ENCODE data around the gene SLC15A4.
"Not testable (repeated sequence)": the region's sequence is repeated elsewhere in the genome, so short reads cannot be mapped to it uniquely, and the experiment has no call there.

SLC15A4 gene

DNA sequence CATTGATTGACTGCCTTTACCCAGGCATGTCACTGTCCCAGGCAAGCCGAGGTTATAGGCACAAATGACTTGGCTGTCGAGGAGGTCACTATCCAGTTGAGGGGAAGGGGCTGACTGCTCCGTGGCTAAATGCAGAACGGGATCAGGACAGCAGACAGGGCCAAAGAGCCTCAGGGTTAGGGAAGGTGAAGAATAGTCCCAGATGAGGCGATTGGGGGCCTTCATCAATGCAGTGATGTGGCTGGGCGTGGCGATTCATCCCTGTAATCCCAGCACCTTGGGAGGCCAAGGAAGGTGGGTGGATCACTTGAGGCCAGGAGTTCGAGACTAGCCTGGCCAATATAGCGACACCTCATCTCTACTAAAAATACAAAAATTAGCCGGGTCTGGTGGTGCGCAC, 18.8 kb upstream of the SLC15A4 start:
- Histone ChIP-seq H3K56ac (ENCODE audit: low read length) (no peak overlapping the region), H3K4ac (ENCODE audit: low read depth, low read length) (no peak overlapping the region), H3K79me1 (ENCODE audit: low read length) (no peaks in the 10 kb centered on the region), H4K5ac (ENCODE audit: low read length) (no peak overlapping the region), H2BK120ac (ENCODE audit: low read depth, low read length) (no peak overlapping the region), H3K18ac (ENCODE audit: low read length) (no peak overlapping the region), H3K4me1 (ENCODE audit: control insufficient read depth, low read depth, low read length) (no peaks in the 10 kb centered on the region), H3K4me2 (ENCODE audit: low read length) (no peak overlapping the region), H3K23ac (ENCODE audit: low read length) (no peak overlapping the region), H3K79me2 (ENCODE audit: control insufficient read depth, insufficient read depth, low read length) (no peaks in the 10 kb centered on the region), H3K9ac (ENCODE audit: low read length) (no peak overlapping the region), H3K27me3 (ENCODE audit: insufficient read depth, low read length, poor library complexity) (no peaks in the 10 kb centered on the region), H2BK5ac (ENCODE audit: low read length) (no peak overlapping the region), H2AK5ac (ENCODE audit: low read length) (no peak overlapping the region), H3K4me3 (ENCODE audit: low read length) (no peak overlapping the region), H3K27ac (ENCODE audit: low read depth, low read length) (no peak overlapping the region), H2BK15ac (replicated peaks; ENCODE audit: low read depth) (no peak overlapping the region), H3K36me3 (ENCODE audit: control insufficient read depth, insufficient read depth, low read length) (no peaks in the 10 kb centered on the region), H4K8ac (ENCODE audit: low read depth, low read length) (no peak overlapping the region)
- no peak for DNase-seq
- WGBS (ENCODE audit: extremely low coverage, insufficient coverage, low lambda C conversion rate) = no CpG with 5 or more reads among the region's 11 CpGs

DNA sequence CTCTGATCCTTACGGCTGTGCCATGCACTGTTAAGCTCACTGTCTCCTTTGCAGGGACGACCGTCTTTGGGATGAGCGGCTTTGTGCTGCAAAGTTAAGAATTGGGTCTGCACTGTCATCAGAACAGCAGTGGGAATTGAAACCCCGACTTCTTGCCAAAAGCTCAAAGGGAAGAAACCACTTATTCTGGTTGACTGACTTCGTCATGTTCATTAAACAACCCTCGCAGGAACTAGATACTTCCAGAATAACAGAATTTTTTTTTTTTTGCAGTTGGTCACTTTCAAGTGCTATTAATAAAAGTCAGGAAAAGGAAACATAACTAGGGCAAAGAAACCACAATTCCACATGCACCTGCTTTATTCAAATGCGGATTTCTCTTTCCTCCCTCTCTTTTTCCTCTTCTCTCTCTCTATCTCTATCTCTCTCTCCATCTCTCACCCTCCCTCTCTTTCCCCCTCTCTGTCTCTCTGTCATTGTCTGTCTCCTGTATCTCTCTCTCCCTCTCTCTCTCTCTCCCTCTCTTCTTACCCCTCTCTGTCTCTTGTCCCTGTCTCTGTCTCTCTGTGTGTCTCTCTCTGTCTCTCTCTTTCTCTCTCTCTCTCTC, 17.2 kb upstream of the SLC15A4 start:
- H3K36me3 ChIP-seq (ENCODE audit: control insufficient read depth, insufficient read depth, low read length) = no peaks in the 10 kb centered on the region
- no peaks in the 10 kb centered on the region for H3K4me1 ChIP-seq (ENCODE audit: control insufficient read depth, low read depth, low read length)
- no peaks in the 10 kb centered on the region for H3K27me3 ChIP-seq (ENCODE audit: insufficient read depth, low read length, poor library complexity)
- H3K4me3 ChIP-seq (ENCODE audit: low read length) = no peak overlapping the region
- no peak overlapping the region for H3K18ac ChIP-seq (ENCODE audit: low read length)
- H4K5ac ChIP-seq (ENCODE audit: low read length) = no peak overlapping the region
- no peak overlapping the region for H3K23ac ChIP-seq (ENCODE audit: low read length)
- no peak overlapping the region for H3K4ac ChIP-seq (ENCODE audit: low read depth, low read length)
- H3K4me2 ChIP-seq (ENCODE audit: low read length) = no peak overlapping the region
- no peak overlapping the region for H2BK5ac ChIP-seq (ENCODE audit: low read length)
- H3K79me2 ChIP-seq (ENCODE audit: control insufficient read depth, insufficient read depth, low read length) = no peaks in the 10 kb centered on the region
- no peak overlapping the region for H2BK15ac ChIP-seq (replicated peaks; ENCODE audit: low read depth)
- H2BK120ac ChIP-seq (ENCODE audit: low read depth, low read length) = no peak overlapping the region
- H3K9ac ChIP-seq (ENCODE audit: low read length) = no peak overlapping the region
- no peak for DNase-seq
- WGBS (ENCODE audit: extremely low coverage, insufficient coverage, low lambda C conversion rate) = 100% methylated on average over 1 of the region's 8 CpGs
- no peak overlapping the region for H4K8ac ChIP-seq (ENCODE audit: low read depth, low read length)
- no peak overlapping the region for H2AK5ac ChIP-seq (ENCODE audit: low read length)
- no peak overlapping the region for H3K56ac ChIP-seq (ENCODE audit: low read length)
- no peaks in the 10 kb centered on the region for H3K79me1 ChIP-seq (ENCODE audit: low read length)
- no peak overlapping the region for H3K27ac ChIP-seq (ENCODE audit: low read depth, low read length)

- H3K79me2 ChIP-seq (ENCODE audit: control insufficient read depth, insufficient read depth, low read length); H3K79me1 ChIP-seq (ENCODE audit: low read length); H3K4me3 ChIP-seq (ENCODE audit: low read length); H2BK120ac ChIP-seq (ENCODE audit: low read depth, low read length); H2AK5ac ChIP-seq (ENCODE audit: low read length); H2BK15ac ChIP-seq (replicated peaks; ENCODE audit: low read depth); DNase-seq; H3K27me3 ChIP-seq (ENCODE audit: insufficient read depth, low read length, poor library complexity); H3K9ac ChIP-seq (ENCODE audit: low read length); H3K27ac ChIP-seq (ENCODE audit: low read depth, low read length); H3K18ac ChIP-seq (ENCODE audit: low read length); H4K5ac ChIP-seq (ENCODE audit: low read length); H3K56ac ChIP-seq (ENCODE audit: low read length); H4K8ac ChIP-seq (ENCODE audit: low read depth, low read length); H3K23ac ChIP-seq (ENCODE audit: low read length); H3K4ac ChIP-seq (ENCODE audit: low read depth, low read length); H3K36me3 ChIP-seq (ENCODE audit: control insufficient read depth, insufficient read depth, low read length); H2BK5ac ChIP-seq (ENCODE audit: low read length); H3K4me1 ChIP-seq (ENCODE audit: control insufficient read depth, low read depth, low read length); H3K4me2 ChIP-seq (ENCODE audit: low read length): not testable (repeated sequence)
- no CpG with 5 or more reads among the region's 12 CpGs for WGBS (ENCODE audit: extremely low coverage, insufficient coverage, low lambda C conversion rate)
Measured at GRCh38 chr12:128839885-128840284, 16.1 kb upstream of the SLC15A4 start.

DNA sequence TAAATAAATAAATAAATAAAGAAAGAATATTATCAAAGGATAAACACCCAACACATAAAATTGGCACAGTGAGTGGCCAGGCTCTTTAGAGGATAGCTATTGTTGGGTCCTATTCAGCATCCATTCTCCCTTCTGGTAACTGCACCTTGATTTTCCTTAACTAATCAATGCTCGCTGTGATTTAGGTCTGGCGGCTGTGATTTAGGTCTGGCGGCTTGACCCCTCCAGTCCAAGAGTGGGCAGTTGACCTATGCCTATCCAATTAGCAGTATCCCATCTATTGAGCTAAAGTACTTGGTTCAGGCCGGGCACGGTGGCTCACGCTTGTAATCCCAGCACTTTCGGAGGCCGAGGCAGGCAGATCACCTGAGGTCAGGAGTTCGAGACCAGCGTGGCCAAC, 9.7 kb upstream of the SLC15A4 start:
- Histone ChIP-seq H3K27me3 (ENCODE audit: insufficient read depth, low read length, poor library complexity) (no peaks in the 10 kb centered on the region), H3K9ac (ENCODE audit: low read length) (no peak overlapping the region), H2BK120ac (ENCODE audit: low read depth, low read length) (no peak overlapping the region), H4K8ac (ENCODE audit: low read depth, low read length) (no peak overlapping the region), H3K4me3 (ENCODE audit: low read length) (no peak overlapping the region), H2AK5ac (ENCODE audit: low read length) (no peak overlapping the region), H3K79me1 (ENCODE audit: low read length) (no peaks in the 10 kb centered on the region), H3K4me1 (ENCODE audit: control insufficient read depth, low read depth, low read length) (no peaks in the 10 kb centered on the region), H2BK5ac (ENCODE audit: low read length) (no peak overlapping the region), H3K4ac (ENCODE audit: low read depth, low read length) (no peak overlapping the region), H3K23ac (ENCODE audit: low read length) (no peak overlapping the region), H3K36me3 (ENCODE audit: control insufficient read depth, insufficient read depth, low read length) (no peaks in the 10 kb centered on the region), H3K4me2 (ENCODE audit: low read length) (no peak overlapping the region), H3K27ac (ENCODE audit: low read depth, low read length) (no peak overlapping the region), H3K18ac (ENCODE audit: low read length) (no peak overlapping the region), H4K5ac (ENCODE audit: low read length) (no peak overlapping the region), H3K56ac (ENCODE audit: low read length) (no peak overlapping the region), H3K79me2 (ENCODE audit: control insufficient read depth, insufficient read depth, low read length) (no peaks in the 10 kb centered on the region), H2BK15ac (replicated peaks; ENCODE audit: low read depth) (no peak overlapping the region)
- DNase-seq = no peak
- no CpG with 5 or more reads among the region's 10 CpGs for WGBS (ENCODE audit: extremely low coverage, insufficient coverage, low lambda C conversion rate)

DNA sequence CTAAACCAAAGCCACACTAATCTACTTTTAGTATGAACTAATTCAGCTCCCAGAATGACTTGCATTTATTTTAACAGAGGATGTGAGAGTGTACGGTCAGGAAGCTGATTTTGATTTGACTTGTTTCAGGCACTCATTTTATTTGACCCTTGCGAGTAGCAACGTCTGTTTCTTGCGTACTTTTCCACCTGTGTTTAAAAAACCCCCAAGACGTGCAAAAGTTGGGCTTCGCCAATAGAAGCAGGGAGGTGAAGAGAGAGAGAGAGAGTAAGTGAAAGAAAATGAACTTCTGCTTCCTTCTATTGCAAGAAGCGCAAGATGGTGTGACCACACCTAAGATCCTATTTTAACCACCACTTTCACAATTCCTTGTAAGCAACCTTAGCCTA, 6.7 kb upstream of the SLC15A4 start:
- no peak overlapping the region for H3K27ac ChIP-seq (ENCODE audit: low read depth, low read length)
- H3K4me1 ChIP-seq (ENCODE audit: control insufficient read depth, low read depth, low read length) = no peaks in the 10 kb centered on the region
- no peak overlapping the region for H4K8ac ChIP-seq (ENCODE audit: low read depth, low read length)
- H2BK15ac ChIP-seq (replicated peaks; ENCODE audit: low read depth) = no peak overlapping the region
- no peak overlapping the region for H3K4ac ChIP-seq (ENCODE audit: low read depth, low read length)
- WGBS (ENCODE audit: extremely low coverage, insufficient coverage, low lambda C conversion rate) = no CpG with 5 or more reads among the region's 7 CpGs
- no peaks in the 10 kb centered on the region for H3K79me1 ChIP-seq (ENCODE audit: low read length)
- H3K9ac ChIP-seq (ENCODE audit: low read length) = no peak overlapping the region
- no peak overlapping the region for H3K4me3 ChIP-seq (ENCODE audit: low read length)
- H3K18ac ChIP-seq (ENCODE audit: low read length) = no peak overlapping the region
- no peak overlapping the region for H2BK5ac ChIP-seq (ENCODE audit: low read length)
- H3K56ac ChIP-seq (ENCODE audit: low read length) = no peak overlapping the region
- H4K5ac ChIP-seq (ENCODE audit: low read length) = no peak overlapping the region
- no peak overlapping the region for H2BK120ac ChIP-seq (ENCODE audit: low read depth, low read length)
- no peak overlapping the region for H3K23ac ChIP-seq (ENCODE audit: low read length)
- H3K4me2 ChIP-seq (ENCODE audit: low read length) = no peak overlapping the region
- H3K36me3 ChIP-seq (ENCODE audit: control insufficient read depth, insufficient read depth, low read length) = no peaks in the 10 kb centered on the region
- H2AK5ac ChIP-seq (ENCODE audit: low read length) = no peak overlapping the region
- H3K27me3 ChIP-seq (ENCODE audit: insufficient read depth, low read length, poor library complexity) = no peaks in the 10 kb centered on the region
- DNase-seq = no peak
- H3K79me2 ChIP-seq (ENCODE audit: control insufficient read depth, insufficient read depth, low read length) = no peaks in the 10 kb centered on the region

DNA sequence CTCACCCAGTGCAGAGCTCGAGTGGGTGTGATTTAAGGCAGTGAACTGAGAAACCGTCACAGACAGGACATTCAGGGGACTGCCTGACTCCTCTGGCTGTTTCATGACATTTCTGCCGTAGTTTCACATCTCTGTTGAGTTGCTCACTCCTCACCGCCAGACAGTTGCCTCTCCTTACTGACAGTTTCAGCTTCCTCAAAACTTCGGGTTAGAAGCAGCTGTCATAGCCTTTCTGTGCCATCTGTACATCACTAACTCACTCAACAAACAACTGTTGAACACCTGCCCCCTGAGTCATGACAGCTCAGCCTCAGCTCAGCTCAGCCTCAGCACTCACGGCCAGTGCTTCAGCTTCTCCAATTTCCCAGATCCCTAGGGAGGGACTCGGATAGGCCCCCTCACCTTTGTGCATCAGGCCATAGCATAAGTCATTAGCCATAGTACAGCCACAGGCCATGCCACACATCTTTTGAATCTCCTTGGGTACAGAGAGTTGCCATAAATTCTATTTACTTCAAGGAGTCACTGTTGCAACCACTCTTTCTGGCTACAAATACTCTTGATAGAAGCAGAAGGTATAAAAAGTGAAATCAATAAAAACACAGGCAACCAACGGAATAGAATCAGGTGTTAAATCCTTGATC, 6.2 kb upstream of the SLC15A4 start:
- Histone ChIP-seq H3K4me1 (ENCODE audit: control insufficient read depth, low read depth, low read length) (no peaks in the 10 kb centered on the region), H3K79me2 (ENCODE audit: control insufficient read depth, insufficient read depth, low read length) (no peaks in the 10 kb centered on the region), H3K23ac (ENCODE audit: low read length) (no peak overlapping the region), H2AK5ac (ENCODE audit: low read length) (no peak overlapping the region), H3K4me2 (ENCODE audit: low read length) (no peak overlapping the region), H2BK15ac (replicated peaks; ENCODE audit: low read depth) (no peak overlapping the region), H4K5ac (ENCODE audit: low read length) (no peak overlapping the region), H3K27me3 (ENCODE audit: insufficient read depth, low read length, poor library complexity) (no peaks in the 10 kb centered on the region), H2BK120ac (ENCODE audit: low read depth, low read length) (no peak overlapping the region), H3K36me3 (ENCODE audit: control insufficient read depth, insufficient read depth, low read length) (no peaks in the 10 kb centered on the region), H3K4me3 (ENCODE audit: low read length) (no peak overlapping the region), H4K8ac (ENCODE audit: low read depth, low read length) (no peak overlapping the region), H3K79me1 (ENCODE audit: low read length) (no peaks in the 10 kb centered on the region), H3K56ac (ENCODE audit: low read length) (no peak overlapping the region), H3K18ac (ENCODE audit: low read length) (no peak overlapping the region), H3K27ac (ENCODE audit: low read depth, low read length) (no peak overlapping the region), H3K4ac (ENCODE audit: low read depth, low read length) (no peak overlapping the region), H2BK5ac (ENCODE audit: low read length) (no peak overlapping the region), H3K9ac (ENCODE audit: low read length) (no peak overlapping the region)
- DNase-seq = no peak
- no CpG with 5 or more reads among the region's 8 CpGs for WGBS (ENCODE audit: extremely low coverage, insufficient coverage, low lambda C conversion rate)
